ENCODE results near the gene BRD3OS. TPM values are rescaled to one million over a fixed set of nuclear protein-coding genes. Genes with fewer than 3 reads are reported as not detected.
"Not testable (repeated sequence)": the region's sequence is repeated elsewhere in the genome, so short reads cannot be mapped to it uniquely, and the experiment has no call there.

The BRD3OS gene
- total RNA-seq, 3 donors from 2014 or later: 11.9 to 15.5 (median 13.9) TPM

DNA sequence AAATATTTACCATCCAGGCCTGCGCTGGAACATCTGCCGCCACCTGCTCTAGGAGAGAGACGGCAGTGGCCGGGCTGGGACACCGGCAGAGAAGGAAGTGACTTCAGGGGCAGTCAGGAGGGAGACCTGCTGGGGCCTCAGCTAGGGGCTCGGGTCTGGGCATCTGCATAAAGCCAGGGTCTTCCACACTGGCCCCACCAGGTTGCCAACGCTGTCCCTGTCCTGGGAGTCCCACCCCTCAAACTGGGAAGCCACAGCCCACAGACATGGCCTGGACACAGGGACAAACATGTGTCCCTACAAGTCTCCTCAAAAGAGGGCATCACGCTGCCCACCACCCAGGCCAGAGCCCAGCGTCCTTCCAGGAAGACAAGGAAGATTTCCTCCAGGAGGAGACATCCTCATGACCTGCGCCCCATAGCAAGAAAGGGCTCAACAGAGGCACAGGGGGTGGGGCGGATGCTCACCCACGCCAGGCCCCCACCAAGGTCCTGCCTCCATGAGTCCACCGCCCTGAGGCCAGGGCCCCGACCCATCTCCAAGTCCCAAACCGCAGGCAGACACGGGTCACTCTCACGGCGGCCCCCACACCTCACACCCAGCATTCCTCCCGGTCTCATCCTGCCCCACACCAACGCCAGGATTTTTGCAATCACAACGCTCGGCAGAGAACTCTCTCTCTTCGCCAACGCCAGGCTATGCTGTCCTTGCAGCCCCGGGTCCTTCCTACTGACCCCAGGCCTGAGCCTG is 42.1 kb upstream of the BRD3OS start:
- Mint-ChIP-seq H3K27me3 (ENCODE audit: low read depth) (no peaks in the 10 kb centered on the region), H3K36me3 (ENCODE audit: insufficient read depth) (no peaks in the 10 kb centered on the region), H3K4me3 (no peak overlapping the region), H3K9me3 (no peaks in the 10 kb centered on the region), H3K4me1 (ENCODE audit: low read depth) (no peaks in the 10 kb centered on the region)
- ATAC-seq (no peak), DNase-seq (no peak)

DNA sequence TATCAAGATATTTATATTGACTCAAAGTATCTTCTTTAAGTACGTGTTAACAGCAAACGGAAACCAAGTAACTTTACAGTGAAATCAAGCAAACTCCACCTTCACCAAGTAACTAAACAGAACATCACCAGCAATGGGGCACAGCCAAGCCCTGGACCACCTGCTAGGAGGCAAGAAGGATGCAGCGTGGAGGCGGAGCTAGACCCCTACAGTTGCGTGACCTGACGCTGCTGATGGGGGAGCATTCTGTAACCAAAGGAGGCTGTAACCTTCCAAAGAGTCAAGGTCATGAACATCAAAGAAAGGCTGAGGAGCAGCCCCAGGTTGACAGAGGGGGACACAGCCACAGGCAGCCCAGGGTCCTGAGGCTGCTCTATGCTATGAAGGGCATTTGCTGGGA is 39.2 kb upstream of the BRD3OS start:
- Mint-ChIP-seq H3K27me3 (ENCODE audit: low read depth) (peaks cover 7% of the 10 kb centered on the region), H3K4me3 (no peak overlapping the region), H3K36me3 (ENCODE audit: insufficient read depth) (no peaks in the 10 kb centered on the region), H3K9me3 (no peaks in the 10 kb centered on the region), H3K4me1 (ENCODE audit: low read depth) (no peaks in the 10 kb centered on the region)
- ATAC-seq: no peak
- DNase-seq: no peak

- no peaks in the 10 kb centered on the region for H3K9me3 Mint-ChIP-seq
- no peaks in the 10 kb centered on the region for H3K4me1 Mint-ChIP-seq (ENCODE audit: low read depth)
- no peaks in the 10 kb centered on the region for H3K36me3 Mint-ChIP-seq (ENCODE audit: insufficient read depth)
- peaks cover 7% of the 10 kb centered on the region for H3K27me3 Mint-ChIP-seq (ENCODE audit: low read depth)
- ATAC-seq: no peak
- DNase-seq: no peak
- H3K4me3 Mint-ChIP-seq: no peak overlapping the region
Observed at GRCh38 chr9:133986774-133987445, 38.4 kb upstream of the BRD3OS start.

- no peak for ATAC-seq
- Mint-ChIP-seq H3K27me3 (ENCODE audit: low read depth) (peaks cover 7% of the 10 kb centered on the region), H3K4me1 (ENCODE audit: low read depth) (no peaks in the 10 kb centered on the region), H3K36me3 (ENCODE audit: insufficient read depth) (no peaks in the 10 kb centered on the region), H3K4me3 (no peak overlapping the region), H3K9me3 (no peaks in the 10 kb centered on the region)
- DNase-seq: no peak
Observed at GRCh38 chr9:133987446-133987788, 37.9 kb upstream of the BRD3OS start.

GRCh38 chr9:133987946-133988665 is 37.2 kb upstream of the BRD3OS start:
- Mint-ChIP-seq H3K36me3 (ENCODE audit: insufficient read depth) (no peaks in the 10 kb centered on the region), H3K27me3 (ENCODE audit: low read depth) (peaks cover 7% of the 10 kb centered on the region), H3K4me1 (ENCODE audit: low read depth) (no peaks in the 10 kb centered on the region), H3K4me3 (no peak overlapping the region), H3K9me3 (no peaks in the 10 kb centered on the region)
- DNase-seq: no peak
- no peak for ATAC-seq

- not testable (repeated sequence) for H3K9me3 Mint-ChIP-seq; DNase-seq; H3K27me3 Mint-ChIP-seq (ENCODE audit: low read depth); H3K4me1 Mint-ChIP-seq (ENCODE audit: low read depth); H3K36me3 Mint-ChIP-seq (ENCODE audit: insufficient read depth); ATAC-seq; H3K4me3 Mint-ChIP-seq
Observed at GRCh38 chr9:133988771-133989170, 36.5 kb upstream of the BRD3OS start.

DNA sequence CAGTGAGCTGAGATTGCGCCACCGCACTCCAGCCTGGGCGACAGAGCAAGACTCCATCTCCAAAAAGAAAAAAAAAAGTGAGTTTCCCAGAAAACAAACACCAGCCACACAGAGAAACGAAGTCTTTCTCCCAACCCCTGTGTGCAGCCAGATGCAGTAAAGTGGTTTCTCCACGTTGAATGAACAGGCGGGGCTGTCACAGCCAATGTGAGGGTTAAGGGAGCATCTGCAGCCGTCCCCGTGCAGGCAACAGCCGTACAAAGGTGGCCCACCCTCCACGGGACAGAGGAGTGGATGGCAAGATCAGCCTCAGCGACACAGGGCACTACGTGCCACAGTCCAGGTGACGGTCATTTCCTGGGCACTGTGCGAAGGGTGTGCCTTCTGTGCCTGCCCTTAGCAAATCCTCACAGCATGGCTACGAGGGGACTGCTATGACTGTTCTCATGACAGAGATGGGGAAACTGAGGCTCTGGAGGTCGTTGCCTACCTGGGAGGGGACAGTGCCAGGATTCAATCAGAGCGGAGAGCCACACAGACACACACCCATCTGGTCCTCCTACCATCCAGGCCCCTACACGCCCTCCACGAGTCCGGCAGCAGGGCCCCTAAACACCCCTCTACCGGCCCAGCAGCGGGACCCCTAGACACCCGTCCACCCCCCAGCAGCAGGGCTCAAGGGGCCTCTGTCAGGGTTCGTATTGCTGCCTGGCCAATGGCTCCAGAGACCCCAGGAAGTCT is 35.5 kb upstream of the BRD3OS start:
- peaks cover 7% of the 10 kb centered on the region for H3K27me3 Mint-ChIP-seq (ENCODE audit: low read depth)
- DNase-seq (no peak), ATAC-seq (no peak)
- peak overlapping the region; percentile 19 for H3K4me3 Mint-ChIP-seq
- no peaks in the 10 kb centered on the region for H3K9me3 Mint-ChIP-seq
- peaks cover 7% of the 10 kb centered on the region for H3K4me1 Mint-ChIP-seq (ENCODE audit: low read depth)
- no peaks in the 10 kb centered on the region for H3K36me3 Mint-ChIP-seq (ENCODE audit: insufficient read depth)

- no peaks in the 10 kb centered on the region for H3K9me3 Mint-ChIP-seq
- peaks cover 7% of the 10 kb centered on the region for H3K27me3 Mint-ChIP-seq (ENCODE audit: low read depth)
- peaks cover 7% of the 10 kb centered on the region for H3K4me1 Mint-ChIP-seq (ENCODE audit: low read depth)
- no peak for ATAC-seq
- no peaks in the 10 kb centered on the region for H3K36me3 Mint-ChIP-seq (ENCODE audit: insufficient read depth)
- DNase-seq: no peak
- peak overlapping the region; percentile 60 for H3K4me3 Mint-ChIP-seq
Observed at GRCh38 chr9:133990366-133991213, 34.7 kb upstream of the BRD3OS start.

GRCh38 chr9:133991214-133991921 is 33.9 kb upstream of the BRD3OS start:
- Mint-ChIP-seq H3K27me3 (ENCODE audit: low read depth) (peaks cover 7% of the 10 kb centered on the region), H3K36me3 (ENCODE audit: insufficient read depth) (no peaks in the 10 kb centered on the region), H3K9me3 (no peaks in the 10 kb centered on the region), H3K4me3 (peak overlapping the region; percentile 60), H3K4me1 (ENCODE audit: low read depth) (peaks cover 7% of the 10 kb centered on the region)
- no peak for DNase-seq
- ATAC-seq: peak in 1 of 2 donors; percentile 4

DNA sequence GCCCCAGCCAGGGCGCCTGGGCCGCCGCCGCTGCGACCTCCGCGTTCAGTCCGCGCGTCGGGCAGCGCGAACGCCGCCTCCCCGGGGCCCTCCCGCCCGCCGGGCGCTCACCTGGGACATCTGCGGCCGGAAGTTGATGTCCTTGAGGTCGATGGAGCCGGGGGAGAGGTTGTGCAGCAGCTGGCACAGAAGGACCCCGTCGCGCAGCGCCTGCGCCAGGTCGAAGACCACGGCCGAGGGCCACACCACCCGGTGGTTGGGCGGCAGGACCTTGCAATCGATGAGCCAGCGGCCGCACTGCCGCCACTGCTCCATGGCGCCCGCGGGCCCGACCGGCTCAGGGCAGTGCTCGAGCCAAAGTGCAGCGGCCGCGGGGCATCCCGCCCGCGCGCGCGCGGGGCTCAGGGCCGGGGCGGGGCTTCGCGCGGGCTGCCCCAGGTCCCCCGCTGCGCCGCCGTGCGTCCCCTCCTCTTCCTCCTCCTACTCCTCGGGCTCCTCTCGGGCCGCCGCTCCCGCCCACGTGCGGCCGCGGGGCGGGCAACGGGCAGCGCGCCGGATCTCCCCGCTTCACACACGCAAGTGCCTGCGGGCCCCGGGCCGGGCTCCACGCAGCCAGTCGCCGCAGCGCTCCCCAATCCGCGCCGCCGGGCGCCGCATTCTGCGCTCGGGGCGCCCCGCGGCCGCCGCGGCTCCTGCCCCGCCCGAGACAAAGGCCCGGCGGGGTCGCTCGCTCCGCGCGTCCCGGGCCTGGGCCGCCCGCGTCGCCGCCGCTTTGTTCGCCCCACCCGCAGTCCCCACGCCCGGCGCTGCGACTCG is 33.1 kb upstream of the BRD3OS start, which contains the start of gene VAV2:
Gene VAV2 (minus strand): TSS at position 361 of the 816 bp plus-strand sequence. CDS start 46 bp downstream, at position 315.
- ATAC-seq (peak; percentile 59 to 61), DNase-seq (peak; percentile 22)
- Mint-ChIP-seq H3K4me3 (peak within 1 kb of the TSS; percentile 71), H3K36me3 (ENCODE audit: insufficient read depth) (no peaks in the 10 kb centered on the region), H3K27me3 (ENCODE audit: low read depth) (peaks cover 7% of the 10 kb centered on the region), H3K9me3 (no peaks in the 10 kb centered on the region), H3K4me1 (ENCODE audit: low read depth) (peaks cover 7% of the 10 kb centered on the region)

- Mint-ChIP-seq H3K4me3 (peak overlapping the region; percentile 71), H3K9me3 (no peaks in the 10 kb centered on the region), H3K36me3 (ENCODE audit: insufficient read depth) (no peaks in the 10 kb centered on the region), H3K4me1 (ENCODE audit: low read depth) (peaks cover 7% of the 10 kb centered on the region), H3K27me3 (ENCODE audit: low read depth) (peaks cover 7% of the 10 kb centered on the region)
- ATAC-seq (peak; percentile 83 to 85), DNase-seq (peak; percentile 69)
Observed at GRCh38 chr9:133992780-133993634, 32.3 kb upstream of the BRD3OS start.

Measured in activated T-cell treated with anti-CD3 and anti-CD28 coated beads, Interleukin-2, amount 50 U/mL, for 4 hours (primary cell).